SK-N-SH (cell line): ENCODE data around the gene FHOD3.

ENCODE experiments used
- CTCF ChIP-seq: fragments of 200-600 bp; sonication (generic); IDR thresholded peaks from 2 replicates; pipeline ENCODE4 v1.6.1; 2017; ENCODE audit warnings: antibody characterized with exemption, mild to moderate bottlenecking, moderate library complexity
- MAX ChIP-seq: IDR thresholded peaks from 2 replicates; pipeline ENCODE4 v1.4.0; 2012; ENCODE audit warnings: low read depth
- POLR2AphosphoS5 ChIP-seq: IDR thresholded peaks from 2 replicates; pipeline ENCODE4 v1.6.1; 2012; ENCODE audit warnings: low read depth, low read length
- RAD21 ChIP-seq: IDR thresholded peaks from 2 replicates; pipeline ENCODE4 v1.6.1; 2012; ENCODE audit warnings: mild to moderate bottlenecking, low read length
- TCF12 ChIP-seq: IDR thresholded peaks from 2 replicates; pipeline ENCODE4 v1.4.0; 2012
- TF ChIP-seq, protein P1 (sequence below): IDR thresholded peaks from 2 replicates; pipeline ENCODE4 v1.6.1; 2012; ENCODE audit warnings: mild to moderate bottlenecking, low read depth, low read length, moderate library complexity

DNA sequence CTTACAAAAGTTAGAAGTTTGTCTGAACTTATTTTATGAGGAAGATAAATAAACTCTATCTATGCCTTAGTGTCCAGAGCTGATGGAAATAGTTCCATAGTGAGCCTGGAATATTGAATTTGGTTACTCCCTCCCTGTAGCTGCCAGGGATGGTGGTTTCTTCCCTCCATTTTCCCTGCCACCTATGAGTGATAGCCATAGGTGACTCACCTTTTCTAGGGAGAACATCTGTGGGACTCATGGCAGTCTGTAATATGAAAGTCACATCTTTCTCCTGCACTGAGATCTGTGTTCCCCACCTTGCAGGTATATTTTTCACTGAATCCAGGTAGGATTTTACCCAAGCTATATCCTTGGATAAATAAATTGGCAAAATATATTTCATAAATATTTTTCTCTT lies 382.5 kb downstream of the FHOD3 start:
- no peak for TF ChIP-seq TCF12
- TF ChIP-seq POLR2AphosphoS5 = no peak
- TF ChIP-seq CTCF = no peak
- TF ChIP-seq MAX = no peak
- TF ChIP-seq, protein P1, sequence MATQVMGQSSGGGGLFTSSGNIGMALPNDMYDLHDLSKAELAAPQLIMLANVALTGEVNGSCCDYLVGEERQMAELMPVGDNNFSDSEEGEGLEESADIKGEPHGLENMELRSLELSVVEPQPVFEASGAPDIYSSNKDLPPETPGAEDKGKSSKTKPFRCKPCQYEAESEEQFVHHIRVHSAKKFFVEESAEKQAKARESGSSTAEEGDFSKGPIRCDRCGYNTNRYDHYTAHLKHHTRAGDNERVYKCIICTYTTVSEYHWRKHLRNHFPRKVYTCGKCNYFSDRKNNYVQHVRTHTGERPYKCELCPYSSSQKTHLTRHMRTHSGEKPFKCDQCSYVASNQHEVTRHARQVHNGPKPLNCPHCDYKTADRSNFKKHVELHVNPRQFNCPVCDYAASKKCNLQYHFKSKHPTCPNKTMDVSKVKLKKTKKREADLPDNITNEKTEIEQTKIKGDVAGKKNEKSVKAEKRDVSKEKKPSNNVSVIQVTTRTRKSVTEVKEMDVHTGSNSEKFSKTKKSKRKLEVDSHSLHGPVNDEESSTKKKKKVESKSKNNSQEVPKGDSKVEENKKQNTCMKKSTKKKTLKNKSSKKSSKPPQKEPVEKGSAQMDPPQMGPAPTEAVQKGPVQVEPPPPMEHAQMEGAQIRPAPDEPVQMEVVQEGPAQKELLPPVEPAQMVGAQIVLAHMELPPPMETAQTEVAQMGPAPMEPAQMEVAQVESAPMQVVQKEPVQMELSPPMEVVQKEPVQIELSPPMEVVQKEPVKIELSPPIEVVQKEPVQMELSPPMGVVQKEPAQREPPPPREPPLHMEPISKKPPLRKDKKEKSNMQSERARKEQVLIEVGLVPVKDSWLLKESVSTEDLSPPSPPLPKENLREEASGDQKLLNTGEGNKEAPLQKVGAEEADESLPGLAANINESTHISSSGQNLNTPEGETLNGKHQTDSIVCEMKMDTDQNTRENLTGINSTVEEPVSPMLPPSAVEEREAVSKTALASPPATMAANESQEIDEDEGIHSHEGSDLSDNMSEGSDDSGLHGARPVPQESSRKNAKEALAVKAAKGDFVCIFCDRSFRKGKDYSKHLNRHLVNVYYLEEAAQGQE = no peak
- TF ChIP-seq RAD21 = no peak
